Stomach (tissue), 4 donors: ENCODE results near the gene IL4I1.

Source experiments
- CTCF ChIP-seq, 7 experiments: fragments of 450-650 bp in 4 of 7; fragments of 200-600 bp in 3 of 7; sonication (generic) in 3 of 7; IDR thresholded peaks; one replicate each; pipeline ENCODE4 v1.5.1; 2016 to 2019; ENCODE audit warnings: antibody characterized with exemption in 7 of 7, control low read depth in 2 of 7, mild to moderate bottlenecking in 1 of 7
- EP300 ChIP-seq: sonication (generic); formaldehyde crosslinking; IDR thresholded peaks from one replicate; pipeline ENCODE4 v1.6.1; 2017; ENCODE audit warnings: antibody characterized with exemption
- POLR2A ChIP-seq, 4 donors: fragments of 450-650 bp; IDR thresholded peaks; one replicate each; pipeline ENCODE4 v1.6.1; 2016; ENCODE audit warnings: antibody characterized with exemption in 4 of 4, control low read depth in 2 of 4, mild to moderate bottlenecking in 1 of 4, moderate library complexity in 1 of 4
- POLR2AphosphoS5 ChIP-seq, 3 donors: sonication (generic); formaldehyde crosslinking; IDR thresholded peaks; one replicate each; pipeline ENCODE4 v1.6.1; 2016; ENCODE audit warnings: antibody characterized with exemption in 3 of 3

- TF ChIP-seq CTCF (IDR thresholded peaks at IDR 0.05) (no peak), POLR2AphosphoS5 (IDR thresholded peaks at IDR 0.05) (no peak), EP300 (no peak), POLR2A (IDR thresholded peaks at IDR 0.05) (no peak)
These were observed 44.0 kb downstream of the IL4I1 start for GRCh38 chr19:49852631-49853126.
